ENCODE results near the gene LY6G6D.

LY6G6D gene

GRCh38 chr6:31767096-31767645 lies 52.0 kb downstream of the LY6G6D start:
- DNase-seq: no peak
